ENCODE measurements around the gene OR2M2.

- TF ChIP-seq CTCF (IDR thresholded peaks at IDR 0.05 in 2 of 3, conservative IDR thresholded peaks at IDR 0.05 in 1 of 3; ENCODE audit: borderline replicate concordance in 1 of 3, insufficient read depth in 1 of 3, low read depth in 2 of 3, low read length in 2 of 3) (no peak), CEBPB (IDR thresholded peaks at IDR 0.05; ENCODE audit: low read depth) (no peak), EZH2phosphoT487 (IDR thresholded peaks at IDR 0.05; ENCODE audit: borderline replicate concordance) (no peak), FOSL1 (IDR thresholded peaks at IDR 0.05; ENCODE audit: low read depth) (no peak), EZH2 (IDR thresholded peaks at IDR 0.05) (no peak), SIN3A (IDR thresholded peaks at IDR 0.05; ENCODE audit: low read depth) (no peak), YY1 (IDR thresholded peaks at IDR 0.05; ENCODE audit: extremely low read depth, insufficient replicate concordance, low read depth, low read length) (no peak), SP1 (IDR thresholded peaks at IDR 0.05; ENCODE audit: low read depth) (no peak), POLR2AphosphoS5 (IDR thresholded peaks at IDR 0.05; ENCODE audit: low read depth, low read length) (no peak), RAD21 (IDR thresholded peaks at IDR 0.05; ENCODE audit: low read depth) (no peak), MAX (IDR thresholded peaks at IDR 0.05) (no peak), ELF1 (IDR thresholded peaks at IDR 0.05; ENCODE audit: borderline replicate concordance, low read depth) (no peak), ZFX (IDR thresholded peaks at IDR 0.05) (no peak)
These were observed 10.6 kb upstream of the OR2M2 start for GRCh38 chr1:248164031-248164430.
